GM12878 (cell line): ENCODE measurements around the gene GAS2L1. TPM values are rescaled to one million over a fixed set of nuclear protein-coding genes. Genes with fewer than 3 reads are reported as not detected.

Experiments
- ATAC-seq: fragments of 200-7000 bp; cut with Tn5 transposase; 3 replicates; pipeline ENCODE4 v1.9.1; 2020; ENCODE audit warnings: mild to moderate bottlenecking, moderate library complexity
- BruUV-seq: library from RNA; stranded (reverse); fragments of 400-500 nt; replicated peaks from 2 replicates; lab custom pipeline; 2021; lab: Mats Ljungman, UMichigan
- CTCF ChIA-PET: fragments of 300-600 bp; sonication (Branson Sonifier 250); formaldehyde crosslinking; extraction: SDS; loops from one replicate; lab custom pipeline; 2021; ENCODE audit warnings: inconsistent platforms; lab: Yijun Ruan, JAX
- POLR2A ChIA-PET: fragments of 350-600 bp; formaldehyde crosslinking; extraction: SDS; loops from one replicate; lab custom pipeline; 2021; ENCODE audit warnings: inconsistent platforms; lab: Charles Lee
- RAD21 ChIA-PET: fragments of 300-600 bp; sonication (Branson Sonifier 250); formaldehyde crosslinking; loops from one replicate; lab custom pipeline; 2023; ENCODE audit warnings: antibody characterized with exemption; ENCODE audit not compliant: unreplicated experiment; lab: Charles Lee
- SMC1A ChIA-PET: fragments of 300-600 bp; sonication (Branson Sonifier 250); formaldehyde crosslinking; loops from one replicate; lab custom pipeline; 2023; ENCODE audit not compliant: unreplicated experiment, uncharacterized antibody; lab: Charles Lee
- DNase-seq: peaks from one replicate; pipeline ENCODE4 v3.0.0-alpha.2; 2011; ENCODE audit warnings: low read depth, low spot score
- FAIRE-seq: peaks from 3 replicates; lab custom pipeline; 2011; peaks lifted over from hg19 to GRCh38; lab: Jason Lieb, UNC
- H2AFZ ChIP-seq: 2 replicates; pipeline ENCODE4 v1.6.0; 2011; ENCODE audit warnings: low read depth, low read length, control low read depth; ENCODE audit not compliant: control insufficient read depth
- H3K27ac ChIP-seq: 2 replicates; pipeline ENCODE4 v1.5.1; 2011; ENCODE audit warnings: control low read depth; ENCODE audit not compliant: control insufficient read depth, insufficient read depth
- H3K27me3 ChIP-seq, 2 experiments: replicated peaks in 1 of 2; 2 replicates each; pipeline versions ENCODE4 v1.6.0 to v1.6.1; 2011; ENCODE audit warnings: low read length in 1 of 2; ENCODE audit not compliant: control insufficient read depth in 2 of 2, insufficient read depth in 2 of 2
- H3K36me3 ChIP-seq, 2 experiments: 2 replicates each; pipeline ENCODE4 v1.5.1; 2011; ENCODE audit warnings: low read length in 1 of 2; ENCODE audit not compliant: control insufficient read depth in 2 of 2, insufficient read depth in 2 of 2
- H3K4me1 ChIP-seq: 2 replicates; pipeline ENCODE4 v1.6.1; 2011; ENCODE audit warnings: mild to moderate bottlenecking, low read length, moderate library complexity, mixed read lengths; ENCODE audit not compliant: control insufficient read depth, insufficient read depth
- H3K4me2 ChIP-seq: 2 replicates; pipeline ENCODE4 v1.6.0; 2011; ENCODE audit warnings: control low read depth; ENCODE audit not compliant: control insufficient read depth, insufficient read depth
- H3K4me3 ChIP-seq: fragments of 200-600 bp; sonication (generic); 2 replicates; pipeline ENCODE4 v1.5.1; 2016
- H3K79me2 ChIP-seq: 2 replicates; pipeline ENCODE4 v1.6.0; 2011; ENCODE audit warnings: low read length; ENCODE audit not compliant: control insufficient read depth, insufficient read depth
- H3K9ac ChIP-seq: 2 replicates; pipeline ENCODE4 v1.8.0; 2011; ENCODE audit warnings: low read length, control low read depth, mixed read lengths; ENCODE audit not compliant: control insufficient read depth, insufficient read depth
- H3K9me3 ChIP-seq: replicated peaks from 3 replicates; pipeline ENCODE4 v1.5.1; 2011; ENCODE audit warnings: mild to moderate bottlenecking, low read length; ENCODE audit not compliant: control insufficient read depth, insufficient read depth
- H4K20me1 ChIP-seq: 2 replicates; pipeline ENCODE4 v1.6.0; 2011; ENCODE audit not compliant: control insufficient read depth, insufficient read depth
- BACH1 ChIP-seq: fragments of 450-650 bp; IDR thresholded peaks from 2 replicates; pipeline ENCODE4 v1.6.1; 2017; ENCODE audit warnings: mild to moderate bottlenecking, borderline replicate concordance
- FOS ChIP-seq: IDR thresholded peaks from 3 replicates; pipeline ENCODE4 v1.6.1; 2011; ENCODE audit warnings: borderline replicate concordance; ENCODE audit not compliant: insufficient read length; ENCODE audit errors: extremely low read depth
- GABPA ChIP-seq: IDR thresholded peaks from 2 replicates; pipeline ENCODE4 v1.6.1; 2014; ENCODE audit warnings: antibody characterized with exemption, low read depth, mild to moderate bottlenecking, inconsistent platforms
- NFYB ChIP-seq: IDR thresholded peaks from 2 replicates; pipeline ENCODE4 v1.6.1; 2011; ENCODE audit warnings: low read depth, mild to moderate bottlenecking, low read length, improper control_type of control experiment, moderate library complexity; ENCODE audit not compliant: insufficient read depth
- STAT1 ChIP-seq: fragments of 450-650 bp; conservative IDR thresholded peaks from 2 replicates; pipeline ENCODE4 v1.6.1; 2014; ENCODE audit warnings: antibody characterized with exemption, mild to moderate bottlenecking
- ZNF217 ChIP-seq: fragments of 450-650 bp; IDR thresholded peaks from 2 replicates; pipeline ENCODE4 v1.6.1; 2017; ENCODE audit warnings: antibody characterized with exemption, mild to moderate bottlenecking
- WGBS: methylation state at CpG from one replicate; pipeline ENCODE4 v1.1.6; 2016; ENCODE audit warnings: low lambda C conversion rate; ENCODE audit not compliant: insufficient replicate concordance, insufficient coverage; ENCODE audit errors: missing lambda C conversion rate; 5-methylcytosine and 5-hydroxymethylcytosine counted together
- in situ Hi-C: fragments of 300-500 bp; cut with MboI; formaldehyde crosslinking; loops from 9 replicates; pipeline ENCODE4 v1.14.3; 2018; ENCODE audit warnings: mixed read lengths
- intact Hi-C: fragments of 100-400 bp; cut with micrococcal nuclease; formaldehyde crosslinking; loops from one replicate; pipeline ENCODE4 v1.14.2; 2022; ENCODE audit not compliant: unreplicated experiment
- polyA plus RNA-seq, 11 experiments: library from polyadenylated mRNA; depleted of rRNA in 4 of 11; unstranded in 6 of 11; stranded (reverse) in 5 of 11; fragments of >200 nt; fragmentation: Nextera tagmentation in 4 of 11; fragmentation: Illumina TruSeq in 1 of 11; extraction: Ambion mirVana in 4 of 11; extraction: Trizol in 1 of 11; gene quantifications; 1 replicate in 1 of 11; 2 replicates in 10 of 11; pipeline versions ENCODE4 v1.2.1 to v1.2.3, GENCODE V29; 2011 to 2016; ENCODE audit warnings: inconsistent platforms in 2 of 11, missing spikeins in 2 of 11, low read depth in 1 of 11
- total RNA-seq, 4 experiments: library from RNA; depleted of rRNA in 3 of 4; stranded (reverse); fragments of >200 nt in 3 of 4; fragmentation: Illumina TruSeq in 1 of 4; extraction: Trizol in 1 of 4; gene quantifications; 2 replicates each; pipeline versions ENCODE4 v1.2.1 to v1.2.3, GENCODE V29; 2013 to 2021
- TF ChIP-seq, protein P1 (sequence below): IDR thresholded peaks from 2 replicates; pipeline ENCODE4 v1.6.1; 2012; ENCODE audit warnings: low read length, inconsistent platforms

GAS2L1 gene
- total and polyA plus RNA-seq, 10 of the 15 experiments (the other 5 are each of a cell fraction or from before 2014, with no cell fraction given), result 0.03 to 0.13 TPM; not detected in 8

DNA sequence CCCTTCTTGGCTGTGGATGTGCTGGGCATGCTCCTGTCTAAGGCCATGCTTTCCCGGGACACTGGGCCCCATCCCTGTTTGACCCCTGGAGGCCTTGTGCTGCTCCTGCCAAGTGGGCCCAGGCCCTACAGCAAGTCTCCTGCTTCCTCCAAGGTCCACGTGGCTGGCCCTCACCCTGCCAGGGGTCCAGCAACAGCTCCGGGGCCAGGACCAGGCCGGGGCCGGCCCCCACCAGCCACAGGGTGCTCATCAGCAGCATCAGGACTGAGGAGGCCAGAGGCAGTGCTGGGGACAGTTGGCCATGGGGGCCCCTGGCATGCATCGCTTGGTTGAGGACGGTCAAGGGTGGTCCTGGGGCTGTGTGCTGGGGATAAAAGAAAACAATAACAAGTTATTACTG, 41.1 kb upstream of the GAS2L1 start:
- no peak overlapping the region for H3K27ac ChIP-seq
- no peak overlapping the region for H3K4me2 ChIP-seq
- ChIA-PET CTCF (interaction anchor here (0.6 kb wide), 1 partner anchor 45 kb away, joined by 4 read pairs; no protein-coding TSS in a partner anchor), SMC1A (interaction anchor here (0.9 kb wide), 1 partner anchor 12 kb away, joined by 4 read pairs; no protein-coding TSS in a partner anchor), POLR2A (no interaction called here), RAD21 (interaction anchor here (0.5 kb wide), 1 partner anchor 110 kb away, joined by 3 read pairs; no protein-coding TSS in a partner anchor)
- H4K20me1 ChIP-seq, result peaks cover 5% of the 10 kb centered on the region
- H3K9me3 ChIP-seq, result no peaks in the 10 kb centered on the region
- TF ChIP-seq FOS, result no peak
- no peak overlapping the region for H2AFZ ChIP-seq
- intact Hi-C loops (no loop called here), in situ Hi-C loops (no loop called here)
- DNase-seq (no peak), ATAC-seq (no peak), FAIRE-seq (no peak)
- no peaks in the 10 kb centered on the region for H3K27me3 ChIP-seq
- no peak overlapping the region for H3K4me3 ChIP-seq
- H3K79me2 ChIP-seq, result peaks cover 47% of the 10 kb centered on the region
- H3K9ac ChIP-seq, result no peak overlapping the region
- 99% methylated on average over 7 of the region's 7 CpGs for WGBS
- no peaks in the 10 kb centered on the region for H3K4me1 ChIP-seq
- no TSS peak for BruUV-seq
- peaks cover 9 to 10% of the 10 kb centered on the region in 2 experiments; a peak in 3 of 4 replicates for H3K36me3 ChIP-seq

GRCh38 chr22:29265929-29266328, 40.5 kb upstream of the GAS2L1 start:
- no peaks in the 10 kb centered on the region for H3K27me3 ChIP-seq
- 85% methylated on average over 4 of the region's 4 CpGs for WGBS
- no peak for ATAC-seq
- intact Hi-C loops (no loop called here), in situ Hi-C loops (no loop called here)
- ChIA-PET SMC1A (interaction anchor here (0.9 to 1.0 kb wide), 3 partner anchors 11 to 54 kb away, joined by 4 read pairs; no protein-coding TSS in a partner anchor), CTCF (no interaction called here), POLR2A (no interaction called here), RAD21 (no interaction called here)
- H4K20me1 ChIP-seq, result peaks cover 7% of the 10 kb centered on the region
- BruUV-seq, result no TSS peak
- no peaks in the 10 kb centered on the region for H3K4me1 ChIP-seq
- H3K4me2 ChIP-seq, result peak overlapping the region; percentile 88; the same call in 1 of the 2 replicates
- peaks cover 54% of the 10 kb centered on the region for H3K79me2 ChIP-seq
- DNase-seq, result no peak
- no peak overlapping the region for H3K4me3 ChIP-seq
- H3K27ac ChIP-seq, result no peak overlapping the region
- FAIRE-seq, result no peak
- no peak overlapping the region for H2AFZ ChIP-seq
- TF ChIP-seq BACH1 (no peak), ZNF217 (no peak), STAT1 (no peak), GABPA (no peak), NFYB (no peak)
- TF ChIP-seq, protein P1, sequence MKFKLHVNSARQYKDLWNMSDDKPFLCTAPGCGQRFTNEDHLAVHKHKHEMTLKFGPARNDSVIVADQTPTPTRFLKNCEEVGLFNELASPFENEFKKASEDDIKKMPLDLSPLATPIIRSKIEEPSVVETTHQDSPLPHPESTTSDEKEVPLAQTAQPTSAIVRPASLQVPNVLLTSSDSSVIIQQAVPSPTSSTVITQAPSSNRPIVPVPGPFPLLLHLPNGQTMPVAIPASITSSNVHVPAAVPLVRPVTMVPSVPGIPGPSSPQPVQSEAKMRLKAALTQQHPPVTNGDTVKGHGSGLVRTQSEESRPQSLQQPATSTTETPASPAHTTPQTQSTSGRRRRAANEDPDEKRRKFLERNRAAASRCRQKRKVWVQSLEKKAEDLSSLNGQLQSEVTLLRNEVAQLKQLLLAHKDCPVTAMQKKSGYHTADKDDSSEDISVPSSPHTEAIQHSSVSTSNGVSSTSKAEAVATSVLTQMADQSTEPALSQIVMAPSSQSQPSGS, result no peak
- no peak overlapping the region for H3K9ac ChIP-seq
- H3K9me3 ChIP-seq, result no peaks in the 10 kb centered on the region
- peaks cover 9 to 12% of the 10 kb centered on the region in 2 experiments; a peak in 3 of 4 replicates for H3K36me3 ChIP-seq
